OCI-LY3 (cell line): ENCODE results near the gene KDM4B.

Source experiments
- H2AFZ ChIP-seq: fragments of 200-600, 300-600 bp; shearing (Covaris generic); 2 replicates; pipeline ENCODE4 v1.6.0; 2014; ENCODE audit warnings: antibody characterized with exemption, low read depth, low read length
- H3K27ac ChIP-seq: fragments of 200-600, 300-600 bp; sonication (generic); 2 replicates; pipeline ENCODE4 v1.5.1; 2014; ENCODE audit warnings: mild to moderate bottlenecking, low read length, moderate library complexity, mixed read lengths
- H3K27me3 ChIP-seq: fragments of 200-600, 300-600 bp; sonication (generic); 2 replicates; pipeline ENCODE4 v1.6.1; 2014; ENCODE audit warnings: low read depth, low read length, mixed read lengths
- H3K36me3 ChIP-seq: fragments of 200-600, 300-600 bp; sonication (generic); replicated peaks from 2 replicates; pipeline ENCODE3; 2014; ENCODE audit warnings: low read depth, low read length, mixed read lengths
- H3K4me1 ChIP-seq: fragments of 300-600, 200-600 bp; sonication (generic); 2 replicates; pipeline ENCODE4 v1.6.1; 2014; ENCODE audit warnings: low read length, mixed read lengths
- H3K4me2 ChIP-seq: fragments of 200-600, 300-600 bp; sonication (generic); 2 replicates; pipeline ENCODE4 v1.6.1; 2014; ENCODE audit warnings: low read length, mixed read lengths
- H3K4me3 ChIP-seq: fragments of 300-600, 200-600 bp; sonication (generic); 2 replicates; pipeline ENCODE4 v1.5.1; 2014; ENCODE audit warnings: antibody characterized with exemption, mild to moderate bottlenecking, low read length, moderate library complexity
- H3K79me2 ChIP-seq: fragments of 300-600, 200-600 bp; shearing (Covaris generic); 2 replicates; pipeline ENCODE4 v1.6.1; 2014; ENCODE audit warnings: mild to moderate bottlenecking, low read length, mixed read lengths
- H3K9ac ChIP-seq: fragments of 300-600, 200-600 bp; shearing (Covaris generic); 2 replicates; pipeline ENCODE4 v1.6.0; 2014; ENCODE audit warnings: mild to moderate bottlenecking, low read length, moderate library complexity
- H3K9me3 ChIP-seq: fragments of 200-600, 300-600 bp; shearing (Covaris generic); 2 replicates; pipeline ENCODE4 v1.6.1; 2014; ENCODE audit warnings: low read length, mixed read lengths; ENCODE audit not compliant: insufficient read depth
- H4K20me1 ChIP-seq: fragments of 200-600, 300-600 bp; sonication (generic); 2 replicates; pipeline ENCODE4 v1.6.1; 2016; ENCODE audit warnings: low read length, mixed read lengths; ENCODE audit not compliant: insufficient read depth
- EZH2phosphoT487 ChIP-seq: fragments of 200-600 bp; shearing (Covaris generic); IDR thresholded peaks from 2 replicates; pipeline ENCODE4 v1.6.1; 2018; ENCODE audit warnings: antibody characterized with exemption, mixed run types, low read depth
- TF ChIP-seq, protein P1 (sequence below): fragments of 200-600, 300-600 bp; sonication (generic); IDR thresholded peaks from 2 replicates; pipeline ENCODE4 v1.5.1; 2014; ENCODE audit warnings: antibody characterized with exemption, low read length, low read depth

KDM4B gene

DNA sequence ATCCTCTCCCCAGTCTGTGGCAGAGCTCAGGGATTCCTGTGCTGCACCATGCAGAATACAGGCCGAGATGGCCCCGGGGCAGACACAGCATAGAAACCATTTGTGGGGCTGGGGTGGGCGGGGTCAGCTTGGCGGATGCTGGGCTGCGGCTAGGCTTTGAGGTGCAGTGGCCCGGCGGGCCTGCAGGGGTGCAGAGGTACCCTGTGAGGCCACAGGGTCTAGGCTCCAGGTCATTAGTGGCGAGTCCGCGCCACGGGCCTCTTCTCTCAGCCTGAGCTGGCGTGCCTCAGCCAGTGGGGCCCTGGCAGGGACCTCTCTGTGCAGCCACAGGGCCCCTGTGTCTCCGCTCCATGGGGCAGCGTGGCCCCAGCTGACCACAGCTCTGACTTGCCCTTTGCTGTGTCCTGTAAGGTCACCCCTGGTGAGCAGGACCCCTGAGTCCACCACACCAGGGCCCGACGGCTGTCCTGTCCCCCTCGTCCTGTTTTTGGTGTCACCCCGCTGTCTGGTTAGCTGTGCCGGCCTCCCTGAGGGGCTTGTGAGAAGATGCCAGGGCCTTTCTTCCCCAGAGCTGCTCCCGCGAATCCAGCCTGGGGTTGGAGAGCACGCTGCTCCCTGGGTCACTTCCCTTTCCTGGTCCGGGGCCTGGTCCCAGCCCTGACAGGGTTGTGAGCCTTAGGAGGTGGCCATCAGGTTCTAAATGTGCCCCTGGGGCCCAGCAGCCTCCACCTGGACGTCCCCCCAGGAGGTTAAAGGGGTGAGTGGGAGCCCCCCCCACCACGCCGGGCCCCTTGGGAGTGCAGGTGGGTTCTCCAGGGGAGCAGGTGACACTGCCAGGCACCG, 12.1 kb downstream of the KDM4B start:
- Histone ChIP-seq H3K9me3 (no peaks in the 10 kb centered on the region), H3K27ac (0 out of 2 replicates have a peak overlapping the region, but pooled peaks have one; percentile 8), H4K20me1 (peaks cover 96% of the 10 kb centered on the region), H3K79me2 (peaks cover 92% of the 10 kb centered on the region), H3K4me1 (peaks cover 29% of the 10 kb centered on the region), H3K9ac (no peak overlapping the region), H3K36me3 (peaks cover 41% of the 10 kb centered on the region), H3K4me3 (peak overlapping the region; percentile 5; the same call in 1 of the 2 replicates), H3K27me3 (no peaks in the 10 kb centered on the region), H2AFZ (no peak overlapping the region), H3K4me2 (peak overlapping the region; percentile 35)
- TF ChIP-seq, protein P1, sequence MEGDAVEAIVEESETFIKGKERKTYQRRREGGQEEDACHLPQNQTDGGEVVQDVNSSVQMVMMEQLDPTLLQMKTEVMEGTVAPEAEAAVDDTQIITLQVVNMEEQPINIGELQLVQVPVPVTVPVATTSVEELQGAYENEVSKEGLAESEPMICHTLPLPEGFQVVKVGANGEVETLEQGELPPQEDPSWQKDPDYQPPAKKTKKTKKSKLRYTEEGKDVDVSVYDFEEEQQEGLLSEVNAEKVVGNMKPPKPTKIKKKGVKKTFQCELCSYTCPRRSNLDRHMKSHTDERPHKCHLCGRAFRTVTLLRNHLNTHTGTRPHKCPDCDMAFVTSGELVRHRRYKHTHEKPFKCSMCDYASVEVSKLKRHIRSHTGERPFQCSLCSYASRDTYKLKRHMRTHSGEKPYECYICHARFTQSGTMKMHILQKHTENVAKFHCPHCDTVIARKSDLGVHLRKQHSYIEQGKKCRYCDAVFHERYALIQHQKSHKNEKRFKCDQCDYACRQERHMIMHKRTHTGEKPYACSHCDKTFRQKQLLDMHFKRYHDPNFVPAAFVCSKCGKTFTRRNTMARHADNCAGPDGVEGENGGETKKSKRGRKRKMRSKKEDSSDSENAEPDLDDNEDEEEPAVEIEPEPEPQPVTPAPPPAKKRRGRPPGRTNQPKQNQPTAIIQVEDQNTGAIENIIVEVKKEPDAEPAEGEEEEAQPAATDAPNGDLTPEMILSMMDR, result no peak
- TF ChIP-seq EZH2phosphoT487, result no peak

DNA sequence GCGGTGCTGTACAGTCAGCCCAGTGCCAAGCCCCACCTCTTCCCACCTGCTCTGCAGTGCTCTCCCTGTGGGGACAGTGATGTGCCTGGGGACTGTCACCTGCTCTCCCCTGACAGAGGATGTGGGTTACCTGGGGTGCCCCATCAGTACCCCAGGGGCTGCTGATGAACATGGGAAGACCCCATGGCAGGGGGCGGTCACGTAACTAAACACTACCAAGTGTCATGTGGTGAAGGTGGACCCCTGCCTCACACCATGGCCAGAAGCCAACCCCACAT, 12.7 kb downstream of the KDM4B start:
- H3K4me1 ChIP-seq, result peaks cover 27% of the 10 kb centered on the region
- no peak for TF ChIP-seq EZH2phosphoT487
- TF ChIP-seq, protein P1, result no peak
- H2AFZ ChIP-seq, result no peak overlapping the region
- no peak overlapping the region for H3K27ac ChIP-seq
- no peaks in the 10 kb centered on the region for H3K9me3 ChIP-seq
- no peak overlapping the region for H3K4me3 ChIP-seq
- peak overlapping the region; percentile 35 for H3K4me2 ChIP-seq
- H3K36me3 ChIP-seq, result peaks cover 36% of the 10 kb centered on the region
- peaks cover 96% of the 10 kb centered on the region for H4K20me1 ChIP-seq
- no peak overlapping the region for H3K9ac ChIP-seq
- peaks cover 92% of the 10 kb centered on the region for H3K79me2 ChIP-seq
- H3K27me3 ChIP-seq, result no peaks in the 10 kb centered on the region

DNA sequence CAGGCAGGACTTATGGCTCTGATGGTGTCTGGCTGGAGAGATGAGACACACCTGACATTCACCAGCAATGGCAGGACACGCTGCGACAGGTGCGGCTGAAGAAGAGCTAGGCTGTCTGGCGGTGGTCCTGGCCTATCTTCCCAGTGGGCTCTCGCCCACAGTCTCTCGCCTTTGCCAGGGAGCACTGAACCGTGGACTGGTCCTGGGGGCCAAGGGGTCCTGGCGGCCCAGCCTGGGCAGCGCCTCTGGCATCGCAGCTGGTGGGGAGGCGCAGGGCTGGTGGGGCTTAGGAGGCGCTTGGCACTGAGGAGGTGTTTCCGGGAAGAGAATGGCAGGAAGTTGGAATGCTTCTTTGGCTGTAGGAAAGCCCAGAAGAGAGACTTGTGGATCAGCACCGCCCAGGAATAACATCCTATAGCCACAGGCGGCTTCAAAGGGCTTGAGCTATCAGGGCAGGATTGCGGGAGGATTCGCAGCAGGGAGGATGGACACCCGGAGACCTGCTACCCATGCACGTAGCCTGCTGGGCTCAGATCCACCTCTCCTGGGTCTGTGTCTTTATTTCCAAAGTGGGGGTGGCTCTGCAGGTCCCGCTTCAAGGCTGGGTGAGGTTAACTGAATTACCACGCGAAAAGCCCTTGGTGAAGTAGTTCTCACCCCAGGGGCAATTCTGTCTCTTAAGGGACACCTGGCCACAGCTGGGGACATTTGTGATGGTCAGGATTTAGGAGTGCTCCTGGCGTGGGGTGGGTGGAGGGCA, 14.6 kb downstream of the KDM4B start:
- Histone ChIP-seq H3K4me3 (no peak overlapping the region), H3K27ac (no peak overlapping the region), H3K9me3 (no peaks in the 10 kb centered on the region), H3K79me2 (peaks cover 90% of the 10 kb centered on the region), H3K4me1 (peaks cover 24% of the 10 kb centered on the region), H4K20me1 (peaks cover 95% of the 10 kb centered on the region), H3K27me3 (no peaks in the 10 kb centered on the region), H3K36me3 (peaks cover 19% of the 10 kb centered on the region), H3K4me2 (no peak overlapping the region), H3K9ac (no peak overlapping the region), H2AFZ (no peak overlapping the region)
- no peak for TF ChIP-seq EZH2phosphoT487
- TF ChIP-seq, protein P1, result no peak

DNA sequence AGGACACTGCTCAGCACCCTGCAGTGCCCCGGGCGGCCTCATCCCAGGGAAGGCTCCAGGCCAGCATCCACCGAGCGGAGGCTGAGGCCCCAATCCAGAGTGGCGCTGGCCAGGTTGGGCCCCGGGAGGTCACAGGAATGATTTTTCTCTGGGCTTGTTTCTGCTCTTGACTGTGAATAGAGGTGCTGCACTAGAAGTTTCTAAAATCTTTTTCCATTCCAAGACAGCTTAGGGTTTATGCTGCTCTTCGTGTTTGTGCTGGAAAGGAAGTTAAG, 15.1 kb downstream of the KDM4B start:
- H3K79me2 ChIP-seq, result peaks cover 90% of the 10 kb centered on the region
- no peak overlapping the region for H3K9ac ChIP-seq
- H3K4me3 ChIP-seq, result no peak overlapping the region
- peaks cover 95% of the 10 kb centered on the region for H4K20me1 ChIP-seq
- no peaks in the 10 kb centered on the region for H3K9me3 ChIP-seq
- no peaks in the 10 kb centered on the region for H3K27me3 ChIP-seq
- H3K36me3 ChIP-seq, result peaks cover 16% of the 10 kb centered on the region
- peaks cover 24% of the 10 kb centered on the region for H3K4me1 ChIP-seq
- no peak overlapping the region for H3K4me2 ChIP-seq
- no peak overlapping the region for H3K27ac ChIP-seq
- no peak overlapping the region for H2AFZ ChIP-seq
- TF ChIP-seq EZH2phosphoT487, result no peak
- TF ChIP-seq, protein P1, result no peak
